Esophagus muscularis mucosa (tissue), 4 donors: ENCODE results near the gene GJB4. TPM values are rescaled to one million over a fixed set of nuclear protein-coding genes. Genes with fewer than 3 reads are reported as not detected.
"Not testable (repeated sequence)": the region's sequence is repeated elsewhere in the genome, so short reads cannot be mapped to it uniquely, and the experiment has no call there.

Experiments
- DNase-seq: peaks from one replicate; pipeline ENCODE4 v3.0.0-alpha.2; 2017; ENCODE audit errors: extremely low spot score
- H3K27ac ChIP-seq, 4 donors: fragments of 200-600 bp; sonication (generic); replicated peaks in 1 of 4; 1 replicate in 3 of 4; 2 replicates in 1 of 4; pipeline ENCODE4 v1.5.1; 2016 to 2019; ENCODE audit warnings: mild to moderate bottlenecking in 1 of 4
- H3K27me3 ChIP-seq, 4 donors: fragments of 200-600 bp; sonication (generic); one replicate each; pipeline versions ENCODE4 v1.5.1 to v1.6.0; 2016 to 2019
- H3K36me3 ChIP-seq, 4 donors: fragments of 200-600 bp; sonication (generic); one replicate each; pipeline ENCODE4 v1.5.1; 2016 to 2019
- H3K4me1 ChIP-seq, 4 donors: fragments of 200-600 bp; sonication (generic); one replicate each; pipeline ENCODE4 v1.5.1; 2016 to 2019
- H3K4me3 ChIP-seq, 4 donors: fragments of 200-600 bp; sonication (generic); 1 replicate in 2 of 4; 2 replicates in 2 of 4; pipeline ENCODE4 v1.5.1; 2016 to 2019; ENCODE audit warnings: mild to moderate bottlenecking in 4 of 4, moderate library complexity in 1 of 4
- H3K9me3 ChIP-seq, 4 donors: fragments of 200-600 bp; sonication (generic); 1 replicate in 3 of 4; 2 replicates in 1 of 4; pipeline ENCODE4 v1.5.1; 2016 to 2019
- EP300 ChIP-seq: sonication (generic); formaldehyde crosslinking; IDR thresholded peaks from one replicate; pipeline ENCODE4 v1.6.1; 2017; ENCODE audit warnings: antibody characterized with exemption
- POLR2A ChIP-seq: fragments of 450-650 bp; IDR thresholded peaks from one replicate; pipeline ENCODE4 v1.6.1; 2017; ENCODE audit warnings: antibody characterized with exemption, moderate library complexity, mild to moderate bottlenecking, low read depth
- POLR2AphosphoS5 ChIP-seq, 2 donors: sonication (generic); formaldehyde crosslinking; IDR thresholded peaks; one replicate each; pipeline ENCODE4 v1.6.1; 2017; ENCODE audit warnings: antibody characterized with exemption in 2 of 2
- WGBS: methylation state at CpG from one replicate; pipeline ENCODE4 v1.1.5; 2018; 5-methylcytosine and 5-hydroxymethylcytosine counted together
- intact Hi-C: fragments of 100-400 bp; cut with DNase I; formaldehyde crosslinking; loops from one replicate; pipeline ENCODE4 v1.15.1; 2023
- total RNA-seq, 4 donors: library from RNA; depleted of rRNA; stranded (reverse); fragments of >200 nt; gene quantifications; one replicate each; pipeline versions ENCODE4 v1.1.0 to v1.2.1, GENCODE V29; 2016
- TF ChIP-seq, protein P1 (sequence below), 3 experiments: fragments of 200-600 bp in 2 of 3; fragments of 450-650 bp in 1 of 3; sonication (generic) in 2 of 3; IDR thresholded peaks; one replicate each; pipeline ENCODE4 v1.5.1; 2017 to 2019; ENCODE audit warnings: antibody characterized with exemption in 3 of 3, mild to moderate bottlenecking in 2 of 3, moderate library complexity in 1 of 3

GJB4 gene
- total RNA-seq, 4 donors from 2014 or later: not detected

DNA sequence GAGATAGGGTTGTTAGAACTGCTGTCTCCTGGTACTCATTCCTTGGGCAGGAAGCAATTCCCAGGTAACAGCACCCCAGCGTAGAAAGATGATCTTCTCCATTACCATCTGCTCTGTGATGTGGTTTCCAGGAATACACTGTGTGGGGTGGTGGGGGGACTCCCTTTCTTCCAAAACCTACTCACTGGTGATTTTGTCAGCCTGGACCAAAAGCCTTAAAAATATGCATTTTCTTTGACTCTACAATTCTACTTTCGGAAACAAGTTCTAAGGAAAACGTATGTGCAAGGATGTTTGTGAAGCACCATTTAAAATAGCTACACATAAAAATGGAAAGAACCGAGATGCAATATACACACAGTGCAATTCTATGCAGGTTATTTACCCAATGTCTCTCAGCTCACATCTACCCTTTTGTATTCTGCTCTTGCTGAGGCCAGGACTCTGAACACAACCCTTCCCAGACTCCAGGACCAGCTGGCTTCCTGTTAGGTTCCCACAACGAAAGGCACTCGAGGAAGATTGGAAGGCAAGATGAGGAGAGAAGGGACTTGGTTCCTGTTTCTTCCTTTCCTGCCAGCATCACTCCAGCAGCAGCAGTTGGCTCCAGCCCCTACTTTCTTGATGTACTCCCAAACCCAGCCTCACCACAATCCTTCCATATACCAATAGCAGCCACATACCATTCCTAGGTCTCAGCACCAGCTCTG lies 37.7 kb upstream of the GJB4 start:
- Histone ChIP-seq H3K4me3 (no peak overlapping the region), H3K36me3 (no peaks in the 10 kb centered on the region), H3K4me1 (no peaks in the 10 kb centered on the region), H3K27ac (no peak overlapping the region), H3K9me3 (peaks cover 0 to 8% (median 6%) of the 10 kb centered on the region in 4 donors), H3K27me3 (peaks cover 0 to 50% (median 2%) of the 10 kb centered on the region in 4 donors)
- no peak for DNase-seq
- 76% methylated on average over 6 of the region's 6 CpGs for WGBS
- intact Hi-C loops: no loop called here
- TF ChIP-seq POLR2AphosphoS5 (IDR thresholded peaks at IDR 0.05): no peak

DNA sequence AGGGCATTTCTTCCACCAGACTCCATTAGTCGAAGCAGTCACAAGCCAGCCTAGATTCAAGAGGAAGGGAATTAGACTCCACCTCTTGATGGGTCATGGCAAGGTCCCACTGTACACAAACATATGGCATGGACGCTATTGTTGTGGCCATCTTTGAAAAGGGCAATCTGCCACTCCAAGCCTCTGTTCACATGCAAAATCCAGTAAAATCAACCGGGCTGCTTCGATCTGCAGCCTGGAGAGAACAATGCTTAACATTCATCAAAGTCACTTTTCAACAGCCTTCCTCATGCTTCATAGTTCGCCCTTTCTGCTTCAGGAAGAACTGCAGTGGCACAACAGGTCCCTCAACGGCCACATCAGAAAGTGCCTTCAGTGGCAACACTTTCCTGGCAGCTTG lies 32.7 kb upstream of the GJB4 start:
- no peak for TF ChIP-seq POLR2A
- TF ChIP-seq POLR2AphosphoS5 (IDR thresholded peaks at IDR 0.05): no peak
- TF ChIP-seq, protein P1, sequence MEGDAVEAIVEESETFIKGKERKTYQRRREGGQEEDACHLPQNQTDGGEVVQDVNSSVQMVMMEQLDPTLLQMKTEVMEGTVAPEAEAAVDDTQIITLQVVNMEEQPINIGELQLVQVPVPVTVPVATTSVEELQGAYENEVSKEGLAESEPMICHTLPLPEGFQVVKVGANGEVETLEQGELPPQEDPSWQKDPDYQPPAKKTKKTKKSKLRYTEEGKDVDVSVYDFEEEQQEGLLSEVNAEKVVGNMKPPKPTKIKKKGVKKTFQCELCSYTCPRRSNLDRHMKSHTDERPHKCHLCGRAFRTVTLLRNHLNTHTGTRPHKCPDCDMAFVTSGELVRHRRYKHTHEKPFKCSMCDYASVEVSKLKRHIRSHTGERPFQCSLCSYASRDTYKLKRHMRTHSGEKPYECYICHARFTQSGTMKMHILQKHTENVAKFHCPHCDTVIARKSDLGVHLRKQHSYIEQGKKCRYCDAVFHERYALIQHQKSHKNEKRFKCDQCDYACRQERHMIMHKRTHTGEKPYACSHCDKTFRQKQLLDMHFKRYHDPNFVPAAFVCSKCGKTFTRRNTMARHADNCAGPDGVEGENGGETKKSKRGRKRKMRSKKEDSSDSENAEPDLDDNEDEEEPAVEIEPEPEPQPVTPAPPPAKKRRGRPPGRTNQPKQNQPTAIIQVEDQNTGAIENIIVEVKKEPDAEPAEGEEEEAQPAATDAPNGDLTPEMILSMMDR (IDR thresholded peaks at IDR 0.05): no peak
- TF ChIP-seq EP300: no peak
- H3K36me3 ChIP-seq: no peaks in the 10 kb centered on the region
- 68% methylated on average over 6 of the region's 6 CpGs for WGBS
- H3K4me1 ChIP-seq: no peaks in the 10 kb centered on the region
- H3K27ac ChIP-seq: no peak overlapping the region
- H3K9me3 ChIP-seq: no peaks in the 10 kb centered on the region
- DNase-seq: no peak
- H3K4me3 ChIP-seq: no peak overlapping the region
- peaks cover 0 to 57% (median 0%) of the 10 kb centered on the region in 4 donors for H3K27me3 ChIP-seq
- intact Hi-C loops: no loop called here

DNA sequence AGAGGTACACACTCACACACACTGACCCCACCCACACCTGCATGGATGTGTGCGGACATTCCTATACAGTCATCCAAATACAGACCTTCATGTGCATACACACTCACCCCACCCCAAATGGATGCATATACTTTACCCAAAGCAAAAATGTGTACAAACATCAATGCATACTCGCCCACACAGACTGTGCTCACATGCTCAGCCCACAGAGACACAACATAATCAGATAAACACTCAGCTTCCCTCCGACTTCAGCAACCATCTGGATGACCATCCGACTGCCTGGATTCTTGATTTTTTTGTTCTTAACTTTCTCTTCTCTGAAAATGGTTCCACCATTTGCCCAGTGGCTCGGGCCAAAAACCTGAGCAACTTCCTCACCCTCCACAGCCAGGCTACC lies 29.1 kb upstream of the GJB4 start:
- WGBS: 84% methylated on average over 5 of the region's 5 CpGs
- intact Hi-C loops: no loop called here

DNA sequence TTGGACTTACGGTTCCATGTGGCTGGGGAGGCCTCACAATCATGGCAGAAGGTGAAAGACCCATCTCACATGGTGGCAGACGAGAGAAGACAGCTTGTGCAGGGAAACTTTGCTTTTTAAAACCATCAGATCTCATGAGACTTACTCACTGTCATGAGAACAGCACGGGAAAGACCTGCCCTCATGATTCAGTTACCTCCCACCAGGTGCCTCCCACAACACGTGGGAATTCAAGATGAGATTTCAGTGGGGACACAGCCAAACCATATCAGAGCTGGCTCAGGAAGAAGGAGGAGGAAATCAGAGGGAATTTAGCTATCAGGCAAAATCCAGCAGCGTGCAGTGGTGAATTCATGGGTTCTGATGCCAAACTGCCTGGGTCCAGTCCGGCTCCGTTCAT lies 26.7 kb upstream of the GJB4 start:
- H3K4me1 ChIP-seq, H3K36me3 ChIP-seq, H3K9me3 ChIP-seq, H3K27ac ChIP-seq, intact Hi-C loops, H3K4me3 ChIP-seq, DNase-seq: not testable (repeated sequence)
- WGBS: 61% methylated on average over 7 of the region's 7 CpGs
- peaks cover 0 to 53% (median 3%) of the 10 kb centered on the region in 4 donors for H3K27me3 ChIP-seq

More for the DNA sequence above, 29.1 kb upstream of the GJB4 start:
- H3K27ac ChIP-seq: no peak overlapping the region
- H3K9me3 ChIP-seq: no peaks in the 10 kb centered on the region
- no peaks in the 10 kb centered on the region for H3K36me3 ChIP-seq
- TF ChIP-seq EP300: no peak
- TF ChIP-seq, protein P1 (IDR thresholded peaks at IDR 0.05): no peak
- no peaks in the 10 kb centered on the region for H3K4me1 ChIP-seq
- peaks cover 0 to 45% (median 0%) of the 10 kb centered on the region in 4 donors for H3K27me3 ChIP-seq
- no peak overlapping the region for H3K4me3 ChIP-seq
- DNase-seq: no peak

DNA sequence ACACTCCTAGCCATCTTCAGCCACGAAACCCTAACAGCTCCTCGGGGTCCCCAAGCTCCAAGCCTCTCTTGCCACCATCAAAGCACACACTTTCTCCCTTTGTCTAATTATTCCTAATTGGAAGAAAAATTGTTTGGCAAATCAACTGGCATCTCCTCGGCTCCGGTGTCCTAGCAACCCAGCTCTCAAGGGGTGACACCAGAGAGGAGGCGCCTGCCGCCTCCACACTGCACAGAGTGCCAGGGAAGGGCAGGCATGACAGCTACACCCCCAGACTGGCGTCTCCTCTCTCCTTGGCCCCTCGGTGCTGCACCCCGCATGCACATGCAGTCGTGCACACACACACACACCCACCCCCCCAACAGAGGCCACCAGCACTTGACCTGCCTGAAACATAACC lies 22.8 kb upstream of the GJB4 start:
- Histone ChIP-seq H3K4me1 (no peaks in the 10 kb centered on the region), H3K27ac (no peak overlapping the region), H3K27me3 (peaks cover 0 to 59% (median 3%) of the 10 kb centered on the region in 4 donors), H3K4me3 (no peak overlapping the region), H3K36me3 (no peaks in the 10 kb centered on the region), H3K9me3 (no peaks in the 10 kb centered on the region)
- DNase-seq: no peak
- intact Hi-C loops: no loop called here
- WGBS: 85% methylated on average over 10 of the region's 10 CpGs
- TF ChIP-seq, protein P1 (IDR thresholded peaks at IDR 0.05): no peak
- TF ChIP-seq POLR2A (no peak), POLR2AphosphoS5 (IDR thresholded peaks at IDR 0.05) (no peak), EP300 (no peak)

DNA sequence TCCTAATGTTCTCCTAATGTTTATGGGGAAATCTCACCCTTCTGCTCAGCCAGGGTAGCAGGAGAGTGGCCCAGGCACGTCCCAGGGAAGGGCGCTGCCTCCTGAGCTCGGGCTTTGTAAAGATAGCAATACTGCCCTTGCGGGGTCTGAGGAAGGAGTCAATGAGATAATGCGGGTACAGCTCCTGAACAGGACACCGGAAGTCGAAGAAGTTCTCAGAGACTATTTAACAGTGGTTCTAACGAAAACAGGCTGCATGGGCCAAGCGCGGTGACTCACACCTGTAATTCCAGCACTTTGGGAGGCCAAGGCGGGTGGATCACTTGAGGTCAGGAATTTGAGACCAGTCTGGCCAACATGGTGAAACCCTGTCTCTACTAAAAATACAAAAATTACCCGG lies 22.3 kb upstream of the GJB4 start:
- H3K4me1 ChIP-seq, H3K4me3 ChIP-seq, H3K36me3 ChIP-seq, DNase-seq, H3K9me3 ChIP-seq, intact Hi-C loops, H3K27ac ChIP-seq: not testable (repeated sequence)
- H3K27me3 ChIP-seq: peaks cover 0 to 64% (median 3%) of the 10 kb centered on the region in 4 donors
- 93% methylated on average over 12 of the region's 12 CpGs for WGBS
